Stimulated activated CD4-positive, alpha-beta T cell treated with anti-CD3 and anti-CD28 coated beads, Interleukin-4, amount 100 ng/mL, for 4 hours (primary cell): ENCODE results near the gene DDX19B.
"Not testable (repeated sequence)": the region's sequence is repeated elsewhere in the genome, so short reads cannot be mapped to it uniquely, and the experiment has no call there.

Experiments used
- DNase-seq, 2 experiments: peaks; one replicate each; pipeline ENCODE4 v3.0.0-alpha.2; 2020

DDX19B gene

DNA sequence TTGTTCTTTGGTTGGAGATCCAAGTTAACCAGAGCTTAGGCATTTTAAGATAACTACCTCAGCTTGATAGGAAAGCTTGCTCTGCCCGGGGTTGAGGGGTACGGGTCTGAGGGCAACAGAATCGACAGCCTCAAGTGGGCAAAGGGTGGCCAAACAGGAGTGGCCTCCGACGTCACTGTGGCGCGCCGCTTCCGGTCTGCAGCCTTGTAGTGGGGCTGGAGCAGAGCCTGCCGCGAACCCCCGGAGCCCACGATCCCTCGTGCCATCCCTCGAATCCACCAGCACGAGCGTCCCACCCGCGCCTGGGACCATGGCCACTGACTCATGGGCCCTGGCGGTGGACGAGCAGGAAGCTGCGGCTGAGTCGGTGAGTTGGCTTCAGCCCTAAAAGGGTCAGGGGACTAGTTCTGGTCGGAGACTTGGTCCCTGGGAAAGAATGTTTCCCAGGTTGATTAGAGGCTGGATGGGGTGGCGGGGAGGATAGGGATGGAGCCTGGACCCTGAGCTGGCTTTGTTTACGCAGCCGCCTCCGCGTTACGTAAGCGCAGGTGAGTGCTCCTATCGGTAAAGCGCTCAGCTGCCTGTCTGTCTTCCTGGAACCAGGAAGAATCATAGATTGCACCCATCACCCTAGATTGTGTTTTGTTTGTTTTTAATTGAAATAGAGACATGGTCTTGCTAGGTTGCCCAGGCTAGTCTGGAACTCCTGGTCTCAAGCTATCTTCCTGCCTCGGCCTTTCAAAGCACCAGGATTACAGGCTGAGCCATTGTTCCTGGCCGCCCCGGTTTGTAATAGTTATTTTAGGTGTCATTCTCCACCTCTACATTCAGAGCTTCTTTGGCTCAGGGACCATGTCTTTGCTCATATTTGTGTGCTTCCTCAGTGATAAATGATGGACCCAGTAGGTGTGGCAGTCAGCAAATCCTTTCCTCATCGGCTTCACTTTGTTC is at the start of gene DDX19B:
DDX19B (plus strand) TSS at position 199 of the 951 bp plus-strand sequence; CDS start at position 311, 112 bp downstream.
- peak; percentile 45 to 51 for DNase-seq

DNA sequence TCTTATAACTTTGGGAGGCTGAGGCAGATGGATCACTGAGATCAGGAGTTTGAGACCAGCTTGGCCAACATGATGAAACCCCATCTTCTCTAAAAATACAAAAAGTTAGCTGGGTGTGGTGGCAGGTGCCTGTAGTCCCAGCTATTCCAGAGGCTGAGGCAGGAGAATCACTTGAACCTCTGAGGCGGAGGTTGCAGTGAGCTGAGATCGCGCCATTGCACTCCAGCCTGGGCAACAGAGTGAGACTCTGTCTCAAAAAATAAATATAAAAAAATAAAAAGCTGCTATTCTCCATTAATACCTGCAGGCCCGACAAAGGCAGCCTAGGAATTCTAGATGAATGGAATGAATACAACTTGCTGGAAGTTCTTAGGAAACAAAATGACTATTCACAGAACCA is 49.3 kb upstream of the DDX19B start:
- DNase-seq, result not testable (repeated sequence)

DNA sequence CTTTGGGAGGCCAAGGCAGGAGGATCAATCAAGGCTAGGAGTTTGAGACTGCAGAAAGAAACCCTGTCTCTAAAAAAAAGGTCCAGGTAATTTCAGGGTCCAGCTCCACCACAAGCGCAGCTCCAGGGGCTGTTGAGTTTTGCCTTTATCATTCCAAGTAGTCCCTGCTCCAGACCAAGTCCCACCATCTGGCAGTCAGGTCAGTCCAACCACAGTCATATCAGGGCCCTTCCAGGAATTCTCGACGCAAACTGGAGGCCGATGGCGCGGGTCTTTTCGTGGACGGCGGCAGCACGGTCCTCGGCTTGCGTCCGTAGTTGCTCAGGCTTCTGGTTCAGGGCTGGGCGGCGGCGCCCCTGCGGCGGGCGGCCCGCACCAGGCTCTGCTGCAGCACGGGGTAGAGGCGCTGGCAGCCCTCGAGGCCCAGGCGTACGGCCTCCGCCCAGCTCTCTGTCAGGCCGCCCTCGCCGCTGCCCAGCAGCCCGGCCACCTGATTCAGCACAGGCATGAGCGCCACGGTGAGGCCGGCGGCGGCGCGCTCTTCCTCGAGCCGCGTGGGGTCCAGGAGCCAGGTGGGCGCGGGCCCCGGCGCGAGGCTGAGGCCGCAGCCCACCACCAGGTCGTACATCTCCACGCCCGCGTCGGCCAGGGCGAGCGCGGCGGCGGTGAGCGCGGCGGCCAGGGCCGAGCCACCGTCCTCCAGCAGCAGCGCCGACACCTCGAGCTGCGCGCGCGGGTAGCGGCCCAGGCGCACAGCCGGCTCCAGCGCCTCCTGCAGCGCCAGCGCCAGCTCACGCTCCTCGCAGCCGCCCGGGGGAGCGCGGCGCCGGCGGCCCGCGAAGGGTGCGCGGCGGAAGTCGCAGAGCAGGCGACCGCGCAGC is 48.0 kb upstream of the DDX19B start:
- peak in 1 of 2 experiments; percentile 40 for DNase-seq

DNA sequence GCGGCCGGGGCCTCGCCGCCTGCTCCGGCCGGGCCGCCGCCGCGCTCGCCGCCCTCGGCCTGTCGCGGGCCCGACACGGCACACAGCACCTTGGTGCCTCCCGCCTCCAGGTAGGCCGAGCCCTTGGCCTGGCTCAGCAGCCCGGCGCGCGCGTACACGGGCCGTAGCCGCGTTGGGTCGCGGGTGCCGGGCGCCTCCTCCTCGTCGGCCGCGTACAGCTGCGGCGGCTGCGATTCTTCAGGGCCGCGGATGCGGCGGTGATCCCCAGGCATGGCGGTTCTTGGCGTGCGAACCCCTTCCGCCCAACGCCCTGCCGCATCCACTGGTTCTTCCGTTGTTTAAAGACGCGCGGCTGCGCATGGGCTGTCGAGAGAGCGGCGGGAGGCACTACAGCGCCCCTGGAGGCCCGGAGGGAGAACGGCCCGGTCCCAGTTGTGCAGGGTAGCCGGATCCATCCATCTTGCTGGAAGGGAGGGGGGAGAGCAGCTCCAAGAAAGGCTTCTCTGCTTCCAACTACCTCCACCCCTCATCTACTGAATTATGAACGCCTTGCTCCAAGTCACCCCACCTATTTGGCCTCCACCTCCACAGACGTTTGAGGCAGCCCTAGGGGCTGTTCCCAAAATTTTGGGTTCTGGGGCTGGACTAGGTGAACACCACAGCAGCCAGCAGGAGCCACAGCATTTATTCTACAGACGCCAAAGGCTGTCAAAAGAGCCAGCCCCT is 47.2 kb upstream of the DDX19B start, which contains the start of gene EXOSC6:
EXOSC6 (minus strand) TSS at position 312 of the 726 bp plus-strand sequence; CDS start at position 272, 40 bp downstream.
- DNase-seq, result peak; percentile 87 to 89

DNA sequence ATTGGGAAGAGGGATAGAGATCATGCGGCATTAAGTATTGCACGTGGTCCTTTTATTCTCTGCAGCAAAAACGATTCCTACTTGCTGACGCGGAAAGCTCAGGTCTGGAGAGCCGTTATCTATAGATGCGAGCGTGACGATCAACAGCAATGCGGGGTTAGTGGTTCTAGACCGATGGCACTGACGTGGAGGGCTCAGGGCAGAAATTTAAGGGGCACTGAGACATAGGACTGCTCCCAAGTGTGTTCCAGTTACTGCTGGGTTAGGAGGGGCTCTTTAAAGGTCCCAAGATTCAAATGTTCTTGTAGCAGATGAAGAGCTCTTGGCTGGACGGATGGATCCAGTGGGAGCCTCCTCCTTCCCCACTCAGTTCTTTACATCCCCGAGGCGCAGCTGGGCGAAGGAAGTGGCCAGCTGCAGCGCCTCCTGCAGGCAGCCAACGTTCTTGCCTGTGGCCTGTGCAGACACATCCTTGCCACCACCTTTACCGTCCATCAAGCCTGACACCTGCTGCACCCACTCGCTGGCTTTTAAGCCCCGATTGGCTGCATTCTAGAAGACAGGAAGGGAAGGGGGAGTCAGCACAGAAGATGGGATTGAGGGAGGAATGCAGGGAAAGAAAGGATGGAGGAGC is 46.5 kb upstream of the DDX19B start:
- DNase-seq, result no peak

DNA sequence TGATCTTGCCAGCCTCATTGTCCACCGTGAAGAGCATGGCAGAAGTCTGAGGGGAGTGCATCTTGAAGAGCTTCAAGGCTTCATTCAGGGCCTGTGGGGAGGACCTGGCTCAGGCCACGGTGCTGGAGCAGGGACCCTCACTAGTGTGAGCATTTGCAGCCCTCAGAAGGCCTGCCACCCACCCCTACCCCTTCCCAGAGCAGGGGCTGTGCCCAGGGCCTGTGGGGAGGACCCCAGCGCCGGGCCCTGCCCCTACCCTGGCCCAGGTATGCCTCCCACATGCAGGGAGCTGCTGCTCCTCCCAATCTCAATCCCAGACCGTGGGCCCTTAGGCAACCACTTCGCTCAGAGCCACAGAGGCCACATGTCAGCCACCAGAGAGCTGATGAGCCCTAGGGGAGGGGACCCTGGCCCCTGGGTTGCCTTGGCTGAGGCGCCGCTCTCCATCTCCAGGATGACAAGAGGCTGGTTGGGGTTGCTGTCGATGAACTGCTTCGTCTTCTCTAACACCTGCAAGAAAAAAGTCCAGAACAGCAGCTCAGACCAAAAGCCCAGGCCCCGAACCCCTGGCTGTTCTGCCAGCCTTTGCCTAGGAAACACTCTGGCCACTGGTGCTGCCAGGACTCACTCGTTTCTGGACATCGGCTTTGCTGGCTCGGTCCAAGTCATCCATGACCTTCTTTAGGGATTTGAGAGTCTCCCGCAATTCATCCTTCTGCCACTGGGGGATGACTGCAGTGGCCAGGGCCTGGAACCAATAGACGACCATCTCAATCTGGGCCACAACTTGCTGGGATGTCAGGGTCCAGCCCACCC is 45.5 kb upstream of the DDX19B start:
- peak; percentile 3 to 22 for DNase-seq

DNA sequence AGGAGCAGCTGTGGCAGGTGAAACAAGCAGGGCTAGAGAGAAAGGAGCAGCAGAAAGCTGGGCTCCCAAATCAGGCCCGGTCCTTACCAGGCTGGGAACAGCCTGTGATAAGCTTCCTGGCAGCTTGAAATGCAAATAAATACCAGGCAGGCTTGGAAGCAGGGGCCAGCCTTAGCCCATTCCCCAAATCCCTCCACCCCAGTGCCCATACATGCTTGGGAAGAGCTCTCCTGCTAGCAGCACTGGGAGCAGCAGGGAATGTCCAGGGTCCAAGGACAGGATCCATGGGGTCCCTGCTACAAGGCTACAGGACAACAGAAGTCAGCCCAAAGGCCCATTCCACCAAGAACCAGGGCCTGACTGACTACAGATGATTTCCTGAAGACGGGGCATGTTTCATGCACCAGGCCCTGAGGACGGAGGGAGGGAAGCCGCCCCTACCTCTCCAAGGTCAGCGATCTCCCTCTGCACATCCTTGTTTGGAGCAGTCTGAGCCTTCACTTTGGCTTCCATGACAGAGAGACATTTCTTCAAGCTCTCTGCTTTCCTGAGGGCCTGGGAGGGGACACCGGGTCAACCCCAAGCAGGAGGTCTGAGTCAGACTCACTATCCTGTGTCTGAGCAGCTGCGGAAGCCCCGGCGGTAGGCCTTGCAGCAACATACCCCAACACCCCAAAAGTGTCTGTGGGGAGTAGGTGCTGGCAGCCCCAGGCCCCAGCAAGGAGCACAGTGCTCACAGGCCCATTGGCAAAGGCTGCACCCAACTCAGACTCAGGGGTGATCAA is 44.6 kb upstream of the DDX19B start:
- DNase-seq, result no peak

DNA sequence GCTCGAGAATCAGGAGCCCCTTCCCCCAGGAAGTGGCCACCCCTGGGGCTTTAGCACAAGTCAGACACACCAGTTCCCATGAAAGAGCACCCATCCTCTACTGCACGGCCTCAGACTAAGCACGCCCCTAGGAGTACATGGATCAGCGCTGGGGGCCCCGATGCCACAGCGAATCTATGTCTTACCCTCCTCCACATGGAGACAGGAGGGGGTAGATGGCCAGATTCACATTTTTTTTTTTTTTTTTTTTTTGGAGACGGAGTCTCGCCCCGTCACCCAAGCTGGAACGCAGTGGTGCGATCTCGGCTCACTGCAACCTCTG is 44.1 kb upstream of the DDX19B start:
- DNase-seq, result no peak

DNA sequence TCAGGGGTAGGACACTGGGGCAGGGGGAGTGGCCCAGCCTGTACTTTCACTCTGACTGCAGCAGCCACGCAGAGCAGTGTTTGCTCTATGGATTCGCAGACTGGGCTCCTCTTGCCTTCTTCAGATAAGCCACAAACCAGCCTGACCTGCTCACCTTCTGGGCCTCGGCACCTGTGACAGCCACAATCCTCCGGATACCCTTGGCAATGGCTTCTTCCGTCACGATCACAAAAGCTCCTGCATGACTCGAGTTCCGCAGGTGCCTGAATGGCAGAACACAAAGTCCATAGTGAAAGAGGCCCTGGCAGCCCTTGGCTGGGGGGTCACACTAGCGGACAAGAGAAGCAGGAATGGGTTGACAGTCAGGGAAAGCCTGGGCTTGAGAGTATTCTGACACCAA is 43.4 kb upstream of the DDX19B start:
- no peak for DNase-seq

DNA sequence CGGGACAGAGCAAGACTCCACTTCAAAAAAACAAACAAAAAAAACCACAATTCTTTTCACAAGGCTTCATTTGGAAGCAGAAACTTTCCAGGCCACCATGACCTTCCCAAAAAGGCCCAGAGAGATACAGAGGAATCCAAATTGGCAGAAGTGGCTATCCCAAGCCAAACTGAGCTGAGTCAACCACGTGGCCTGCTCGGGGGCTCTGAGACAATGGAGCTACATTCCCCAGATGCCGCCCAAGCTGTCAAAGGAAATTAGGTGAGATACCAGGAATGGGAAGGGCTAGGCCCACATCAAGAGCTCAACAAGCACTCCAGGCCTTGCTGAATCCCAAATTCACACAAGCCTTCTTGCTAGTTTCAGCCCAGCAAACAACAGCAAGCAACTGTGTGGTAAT is 41.6 kb upstream of the DDX19B start:
- no peak for DNase-seq

DNA sequence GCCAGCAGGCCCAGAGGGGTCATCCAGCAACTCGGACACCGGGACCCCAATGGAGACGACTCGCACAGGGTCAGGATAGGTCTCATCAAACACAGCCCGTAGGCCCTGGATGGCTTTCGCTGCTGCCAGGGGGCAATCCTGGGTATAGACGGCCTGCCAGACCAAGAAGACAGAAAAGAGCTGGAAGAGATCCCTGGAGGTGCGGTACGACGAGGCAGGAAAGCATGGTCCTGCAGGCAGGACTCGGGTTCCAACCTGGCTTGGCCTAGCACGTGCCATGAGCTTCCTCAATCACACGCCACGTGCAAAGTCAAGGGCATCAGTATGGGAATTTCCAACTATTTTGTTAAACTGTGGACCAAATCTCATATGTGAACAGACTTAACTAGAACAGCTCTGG is 40.9 kb upstream of the DDX19B start:
- DNase-seq, result no peak

DNA sequence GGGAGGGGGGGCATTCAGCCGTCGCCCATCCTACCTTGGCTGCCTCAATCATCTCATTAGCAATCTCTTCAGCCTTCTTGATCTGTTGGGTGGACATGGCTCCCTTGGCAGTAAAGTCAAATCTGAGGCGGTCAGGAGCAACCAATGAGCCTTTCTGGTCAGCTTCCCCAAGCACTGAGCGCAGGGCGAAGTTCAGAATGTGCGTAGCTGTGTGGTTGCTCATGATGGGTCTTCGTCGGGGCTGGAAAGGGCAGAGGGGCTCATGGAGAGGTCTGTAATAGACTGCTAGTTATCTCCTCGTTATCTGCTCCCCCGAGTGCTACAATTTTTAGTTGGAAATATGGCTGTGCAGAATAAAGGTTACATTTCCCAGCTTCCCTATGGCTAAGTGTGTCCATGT is 40.0 kb upstream of the DDX19B start:
- DNase-seq, result no peak

DNA sequence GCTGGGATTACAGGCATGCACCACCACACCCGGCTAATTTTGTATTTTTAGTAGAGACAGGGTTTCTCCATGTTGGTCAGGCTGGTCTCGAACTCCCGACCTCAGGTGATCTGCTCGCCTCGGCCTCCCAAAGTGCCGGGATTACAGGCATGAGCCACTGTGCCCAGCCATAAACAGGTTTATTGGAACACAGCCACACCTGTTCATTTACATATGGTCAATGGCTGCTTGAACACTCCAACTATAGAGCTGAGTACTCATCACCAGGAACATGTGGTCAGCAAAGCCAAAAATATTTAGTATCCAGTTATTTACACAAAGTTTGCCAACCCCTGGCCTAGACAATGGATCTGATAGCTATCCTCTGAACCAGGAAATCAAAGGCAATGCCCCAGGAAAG is 39.1 kb upstream of the DDX19B start:
- DNase-seq, result not testable (repeated sequence)

DNA sequence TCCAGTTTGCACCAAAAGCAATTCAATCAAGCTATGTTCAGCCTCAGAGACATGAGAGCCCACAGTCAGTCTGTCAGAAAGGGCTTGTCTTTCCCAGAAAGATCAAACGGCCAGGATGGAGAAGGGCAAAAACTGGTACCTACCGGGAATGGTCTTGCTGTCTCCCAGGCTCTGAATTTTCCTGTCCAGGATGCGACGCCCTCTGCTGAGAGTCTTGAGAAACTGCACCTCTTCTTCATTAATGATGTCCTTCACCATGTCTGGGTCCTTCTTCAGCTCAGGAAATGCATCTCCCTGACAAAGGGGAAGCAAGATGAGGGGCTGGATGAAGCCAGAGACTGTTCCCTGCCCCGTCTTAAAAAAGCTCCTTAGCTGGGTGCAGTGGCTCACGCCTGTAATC is 31.5 kb upstream of the DDX19B start:
- no peak for DNase-seq

DNA sequence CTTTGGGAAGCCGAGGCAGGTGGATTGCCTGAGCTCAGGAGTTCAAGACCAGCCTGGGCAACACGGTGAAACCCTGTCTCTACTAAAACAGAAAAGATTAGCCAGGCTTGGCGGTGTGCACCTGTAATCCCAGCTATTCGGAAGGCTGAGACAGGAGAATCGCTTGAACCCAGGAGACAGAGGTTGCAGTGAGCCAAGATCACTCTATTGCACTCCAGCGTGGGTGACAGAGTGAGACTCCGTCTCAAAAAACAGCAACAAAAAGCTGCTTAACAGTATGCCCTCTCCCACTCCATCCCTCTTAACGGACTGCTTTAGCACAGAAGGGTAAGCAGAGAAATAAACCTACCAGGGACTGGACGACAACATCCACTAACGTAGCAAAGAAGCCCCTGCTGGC is 31.1 kb upstream of the DDX19B start:
- not testable (repeated sequence) for DNase-seq

DNA sequence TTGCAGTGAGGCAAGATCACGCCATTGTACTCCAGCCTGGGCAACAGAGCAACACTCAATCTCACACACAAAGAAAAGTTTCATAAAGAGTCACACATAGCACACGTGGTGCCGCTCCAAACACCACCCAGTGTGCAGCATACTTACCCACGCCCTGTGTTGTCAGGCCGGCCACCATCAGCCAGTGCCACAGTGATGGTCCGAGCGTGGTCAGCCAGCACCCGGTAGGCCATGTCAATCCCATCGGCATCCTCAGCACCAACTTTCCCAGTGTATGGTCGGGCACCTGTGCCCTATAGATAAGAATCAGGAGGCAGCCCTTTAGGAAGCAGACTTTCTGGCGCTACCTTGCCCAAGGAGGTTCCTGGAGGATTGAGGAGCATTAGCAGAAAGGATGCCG is 29.5 kb upstream of the DDX19B start:
- no peak for DNase-seq

DNA sequence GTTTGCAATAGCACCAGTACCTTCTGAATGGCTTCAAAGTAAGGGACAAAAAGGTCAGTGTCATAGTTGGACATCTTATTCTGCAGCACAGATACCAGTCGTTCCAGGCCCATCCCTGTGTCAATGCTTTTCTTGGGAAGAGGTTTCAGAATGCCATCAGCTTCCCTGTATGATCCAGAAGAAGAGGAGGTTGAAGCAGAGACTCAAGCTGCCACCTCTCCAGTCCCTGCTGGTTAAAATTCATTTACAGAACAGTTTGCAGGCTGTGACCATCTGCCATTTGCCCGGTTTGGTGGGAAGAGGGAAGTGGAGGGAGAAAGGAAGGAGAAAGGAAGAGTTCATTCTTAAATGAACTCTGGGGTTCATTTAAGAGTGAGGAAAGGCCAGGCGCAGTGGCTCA is 28.8 kb upstream of the DDX19B start:
- DNase-seq, result no peak

DNA sequence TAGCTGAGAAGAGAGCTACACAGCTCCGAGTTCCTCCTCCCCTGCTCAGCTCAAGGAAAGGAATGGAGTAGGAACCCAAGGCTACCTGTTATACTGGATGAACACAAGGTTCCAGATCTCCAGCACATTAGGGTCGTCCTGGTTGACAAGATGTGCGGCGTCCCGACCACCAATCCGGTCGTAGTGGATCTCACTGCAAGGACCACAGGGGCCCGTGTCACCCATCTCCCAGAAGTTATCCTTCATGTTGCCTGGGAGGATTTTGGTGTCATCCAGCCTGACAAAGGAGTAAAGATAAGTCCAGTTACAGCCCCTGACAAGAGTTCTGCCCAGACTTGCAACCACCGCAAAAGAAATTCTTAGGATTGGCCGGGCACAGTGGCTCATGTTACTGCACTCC is 27.3 kb upstream of the DDX19B start:
- DNase-seq, result no peak

DNA sequence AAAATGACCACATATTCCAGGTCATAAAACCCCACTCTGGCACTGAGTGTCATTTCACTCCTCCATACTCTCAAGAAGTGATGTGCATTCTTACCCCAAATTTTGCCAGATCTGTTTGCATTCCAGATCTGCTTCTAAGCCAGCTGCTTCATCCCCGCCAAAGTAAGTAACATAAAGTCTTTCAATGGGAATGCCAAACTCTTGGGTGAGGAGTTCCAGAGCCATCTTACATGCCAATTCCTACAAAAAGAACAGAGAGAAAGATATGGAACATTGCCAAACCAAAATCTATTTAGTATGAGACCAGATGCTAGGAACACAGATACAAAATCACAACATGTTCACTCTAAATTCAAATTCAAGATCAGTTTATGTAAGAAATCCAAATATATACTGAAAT is 22.6 kb upstream of the DDX19B start:
- no peak for DNase-seq

DNA sequence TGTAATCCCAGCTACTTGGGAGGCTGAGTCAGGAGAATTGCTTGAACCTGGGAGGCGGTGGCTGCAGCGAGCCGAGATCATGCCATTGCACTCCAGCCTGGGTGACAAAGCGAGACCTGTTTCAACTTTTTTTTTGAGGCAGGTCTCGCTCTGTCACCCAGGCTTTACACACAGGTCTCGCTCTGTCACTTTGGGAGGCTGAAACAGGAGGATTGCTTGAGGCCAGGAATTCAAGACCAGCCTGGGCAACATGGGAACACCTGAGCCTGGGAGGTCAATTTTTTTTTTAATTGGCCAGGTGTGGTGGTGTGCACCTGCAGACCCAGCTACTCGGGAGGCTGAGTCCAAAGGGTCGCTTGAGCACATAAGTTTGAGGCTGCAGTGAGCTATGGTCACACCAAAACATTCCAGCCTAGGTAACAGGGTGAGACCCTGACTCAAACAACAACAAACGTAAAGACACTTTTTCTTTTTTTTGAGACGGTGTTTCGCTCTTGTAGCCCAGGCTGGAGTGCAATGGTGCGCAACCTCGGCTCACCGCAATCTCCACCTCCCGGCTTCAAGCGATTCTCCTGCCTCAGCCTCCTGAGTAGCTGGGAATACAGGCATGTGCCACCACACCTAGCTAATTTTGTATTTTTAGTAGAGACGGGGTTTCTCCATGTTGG is 11.5 kb upstream of the DDX19B start:
- DNase-seq, result not testable (repeated sequence)
